Fibroblast of the aortic adventitia (primary cell): Measurements from ENCODE around the gene TMED5. TPM values are rescaled to one million over a fixed set of nuclear protein-coding genes. Genes with fewer than 3 reads are reported as not detected.

Experiments
- DNase-seq: peaks from one replicate; pipeline ENCODE4 v3.0.0-alpha.2; 2010; ENCODE audit warnings: low read depth
- H3K4me3 ChIP-seq: 2 replicates; pipeline ENCODE4 v1.5.1; 2011; ENCODE audit warnings: low read depth, mild to moderate bottlenecking, control low read depth, low read length, moderate library complexity
- CTCF ChIP-seq: IDR thresholded peaks from 2 replicates; pipeline ENCODE4 v1.5.1; 2011; ENCODE audit warnings: mild to moderate bottlenecking, low read length, control low read depth, inconsistent platforms; ENCODE audit not compliant: insufficient read depth
- total RNA-seq: library from RNA; depleted of rRNA; stranded (reverse); fragments of >200 nt; gene quantifications from 2 replicates; pipeline ENCODE4 v1.2.3, GENCODE V29; 2012; ENCODE audit warnings: low replicate concordance

Gene TMED5
- total RNA-seq, 1 donor = 60.6 TPM

DNA sequence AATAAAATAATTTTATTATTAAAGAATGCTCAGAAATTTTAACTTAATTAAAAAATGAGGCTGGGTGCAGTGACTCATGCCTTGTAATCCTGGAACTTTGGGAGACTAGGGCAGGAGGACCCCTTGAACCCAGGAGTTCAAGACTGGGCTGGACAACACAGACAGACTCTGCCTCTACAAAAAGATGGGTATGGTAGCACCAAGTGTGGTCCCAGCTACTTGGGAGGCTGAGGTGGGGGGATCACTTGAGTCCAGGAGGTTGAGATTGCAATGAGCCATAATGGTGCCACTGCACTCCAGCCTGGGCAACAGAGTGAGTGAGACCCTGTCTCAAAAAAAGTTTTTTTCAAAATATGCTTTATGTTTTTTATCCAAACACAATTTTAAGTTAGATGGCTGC is 25.3 kb downstream of the TMED5 start:
- no peak for DNase-seq
- no peak overlapping the region for H3K4me3 ChIP-seq
- TF ChIP-seq CTCF = no peak

DNA sequence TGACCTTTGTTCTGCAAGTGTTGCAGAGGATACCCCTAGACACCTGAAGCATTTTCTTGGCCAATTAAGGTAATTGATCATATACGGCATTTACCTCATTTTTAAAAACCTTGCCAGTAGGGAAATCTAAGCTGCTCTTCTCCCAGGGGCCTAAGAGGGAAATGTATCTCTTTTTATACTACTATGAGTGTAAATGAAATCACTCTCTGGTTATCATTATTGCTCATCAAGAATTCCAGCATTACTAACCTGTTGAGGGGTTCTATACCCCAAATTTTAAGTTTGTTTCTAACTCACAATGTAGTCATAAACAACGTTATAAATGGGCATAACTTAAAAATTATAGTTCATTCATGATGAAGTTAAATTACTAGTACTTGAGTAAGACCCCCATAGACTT is 27.4 kb downstream of the TMED5 start:
- no peak overlapping the region for H3K4me3 ChIP-seq
- TF ChIP-seq CTCF = no peak
- no peak for DNase-seq

- DNase-seq = no peak
- TF ChIP-seq CTCF = no peak
- H3K4me3 ChIP-seq = no peak overlapping the region
These were observed 28.7 kb downstream of the TMED5 start for GRCh38 chr1:93151474-93151873.

GRCh38 chr1:93150729-93151128 is 29.5 kb downstream of the TMED5 start:
- DNase-seq = no peak
- no peak overlapping the region for H3K4me3 ChIP-seq
- no peak for TF ChIP-seq CTCF

- DNase-seq = peak; percentile 50
- no peak for TF ChIP-seq CTCF
- H3K4me3 ChIP-seq = no peak overlapping the region
These were observed 32.2 kb downstream of the TMED5 start for GRCh38 chr1:93148001-93148400.

DNA sequence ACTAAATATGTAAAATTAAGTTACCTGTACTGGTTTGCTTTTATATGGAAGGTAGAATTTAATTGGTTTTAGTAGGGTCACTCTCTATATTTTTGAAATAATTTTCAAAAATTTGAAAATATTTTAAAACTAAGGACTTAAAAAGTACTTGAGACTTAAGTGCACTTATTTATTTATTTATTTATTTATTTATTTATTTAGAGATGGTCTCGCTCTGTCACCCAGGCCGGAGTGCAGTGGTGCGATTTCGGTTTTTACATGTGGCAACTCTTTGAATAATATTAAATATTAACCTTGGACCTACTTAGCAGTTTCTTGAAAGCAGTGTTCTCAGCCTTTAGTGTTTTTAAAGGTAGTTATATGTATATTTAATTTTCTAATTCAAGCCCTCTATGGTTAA is 36.4 kb downstream of the TMED5 start:
- H3K4me3 ChIP-seq = no peak overlapping the region
- no peak for TF ChIP-seq CTCF
- DNase-seq = no peak

DNA sequence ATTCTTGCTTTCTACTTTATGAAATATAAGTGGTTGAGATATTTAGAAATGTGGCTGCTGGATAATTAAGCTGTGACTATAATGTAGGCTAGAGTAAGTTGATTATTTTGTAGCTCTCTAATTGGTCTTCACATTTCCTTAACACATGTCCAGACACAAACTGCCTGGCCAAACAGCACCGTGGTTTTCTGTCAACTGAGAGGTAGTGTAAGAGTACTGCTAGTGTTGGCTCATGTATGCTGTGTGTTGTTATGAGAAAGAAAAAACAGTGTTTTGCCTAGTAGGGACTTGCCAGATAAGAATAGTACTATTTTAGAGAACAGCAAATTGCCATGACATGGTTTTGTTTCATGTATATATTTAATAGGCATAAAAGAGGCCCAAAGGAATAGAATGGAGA is 37.1 kb downstream of the TMED5 start:
- H3K4me3 ChIP-seq = no peak overlapping the region
- no peak for TF ChIP-seq CTCF
- peak; percentile 4 for DNase-seq
